HuH-7.5 (cell line): Measurements from ENCODE around the gene PES1.
"Not testable (repeated sequence)": the region's sequence is repeated elsewhere in the genome, so short reads cannot be mapped to it uniquely, and the experiment has no call there.

Experiments
- DNase-seq: peaks from one replicate; pipeline ENCODE4 v3.0.0; 2011; ENCODE audit warnings: low spot score

Gene PES1

GRCh38 chr22:30574095-30574981, 17.4 kb downstream of the PES1 start, which contains the start of gene GAL3ST1:
Gene GAL3ST1 (minus strand): TSS chr22:30574665. CDS start chr22:30557392, 17,273 bp downstream.
- peak; percentile 95 for DNase-seq

GRCh38 chr22:30573594-30574094, 18.1 kb downstream of the PES1 start:
- no peak for DNase-seq

- peak; percentile 48 for DNase-seq
Measured at GRCh38 chr22:30572840-30573593, 18.7 kb downstream of the PES1 start.

- no peak for DNase-seq
Measured at GRCh38 chr22:30572210-30572609, 19.5 kb downstream of the PES1 start.

GRCh38 chr22:30569674-30570202, 22.0 kb downstream of the PES1 start:
- no peak for DNase-seq

GRCh38 chr22:30568137-30568805, 23.4 kb downstream of the PES1 start:
- no peak for DNase-seq

- not testable (repeated sequence) for DNase-seq
Measured at GRCh38 chr22:30567277-30567676, 24.4 kb downstream of the PES1 start.

- no peak for DNase-seq
Measured at GRCh38 chr22:30566125-30566524, 25.6 kb downstream of the PES1 start.

- no peak for DNase-seq
Measured at GRCh38 chr22:30565341-30565740, 26.4 kb downstream of the PES1 start.

GRCh38 chr22:30564761-30565119, 27.0 kb downstream of the PES1 start:
- DNase-seq = no peak

- DNase-seq = no peak
Measured at GRCh38 chr22:30564045-30564760, 27.5 kb downstream of the PES1 start.

- no peak for DNase-seq
Measured at GRCh38 chr22:30562366-30562765, 29.3 kb downstream of the PES1 start.

GRCh38 chr22:30561402-30562189, 30.1 kb downstream of the PES1 start:
- DNase-seq = no peak

GRCh38 chr22:30560643-30561202, 31.0 kb downstream of the PES1 start:
- not testable (repeated sequence) for DNase-seq

GRCh38 chr22:30559889-30560288, 31.8 kb downstream of the PES1 start:
- DNase-seq = no peak

- DNase-seq = no peak
Measured at GRCh38 chr22:30557243-30557642, 34.5 kb downstream of the PES1 start.

GRCh38 chr22:30556388-30556787, 35.3 kb downstream of the PES1 start:
- DNase-seq = no peak

- no peak for DNase-seq
Measured at GRCh38 chr22:30555282-30556210, 36.2 kb downstream of the PES1 start.

GRCh38 chr22:30553971-30554370, 37.7 kb downstream of the PES1 start:
- no peak for DNase-seq
